HUES64 (cell line): ENCODE measurements around the gene OR4F16. TPM values are rescaled to one million over a fixed set of nuclear protein-coding genes. Genes with fewer than 3 reads are reported as not detected.
"Not testable (repeated sequence)": the region's sequence is repeated elsewhere in the genome, so short reads cannot be mapped to it uniquely, and the experiment has no call there.

Experiments used
- H3K27ac ChIP-seq: 2 replicates; pipeline ENCODE4 v1.7.0; 2013; ENCODE audit warnings: low read depth, low read length, inconsistent platforms
- H3K27me3 ChIP-seq: 2 replicates; pipeline ENCODE4 v1.6.1; 2013; ENCODE audit warnings: mild to moderate bottlenecking, low read length; ENCODE audit not compliant: insufficient read depth
- H3K36me3 ChIP-seq: 2 replicates; pipeline ENCODE4 v1.6.1; 2013; ENCODE audit warnings: mild to moderate bottlenecking, low read length; ENCODE audit not compliant: insufficient read depth
- H3K4me1 ChIP-seq: 2 replicates; pipeline ENCODE4 v1.6.1; 2013; ENCODE audit warnings: mild to moderate bottlenecking, low read length, moderate library complexity; ENCODE audit not compliant: insufficient read depth
- H3K4me3 ChIP-seq: 2 replicates; pipeline ENCODE4 v1.5.1; 2013; ENCODE audit warnings: mild to moderate bottlenecking, low read length, moderate library complexity
- H3K9ac ChIP-seq: 2 replicates; pipeline ENCODE4 v1.6.1; 2013; ENCODE audit warnings: mild to moderate bottlenecking, low read depth, low read length
- H3K9me3 ChIP-seq: 2 replicates; pipeline ENCODE4 v1.6.1; 2013; ENCODE audit warnings: low read depth, low read length; ENCODE audit not compliant: insufficient read depth
- WGBS: fragments of 150-250, 120-280 bp; methylation state at CpG from one replicate; pipeline ENCODE4 v1.1.7; 2013; ENCODE audit warnings: missing lambda C conversion rate; 5-methylcytosine and 5-hydroxymethylcytosine counted together
- polyA plus RNA-seq, 2 experiments: library from polyadenylated mRNA; stranded (reverse); fragments of 50-300 nt; gene quantifications; one replicate each; pipeline ENCODE4 v1.2.3, GENCODE V29; 2013

OR4F16 gene
- polyA plus RNA-seq (2013, experiment 1 of 2): not detected
- polyA plus RNA-seq (2013, experiment 2 of 2): not detected

- not testable (repeated sequence) for H3K9me3 ChIP-seq, H3K27ac ChIP-seq, H3K27me3 ChIP-seq
These were observed at the start of gene OR4F16 for GRCh38 chr1:686554-686953. Gene OR4F16, minus strand, starts transcription at chr1:686654. Its CDS starts 0 bp downstream, at chr1:686654.

GRCh38 chr1:733649-734048, 47.2 kb upstream of the OR4F16 start:
- not testable (repeated sequence) for H3K9ac ChIP-seq, H3K27ac ChIP-seq, H3K27me3 ChIP-seq, H3K9me3 ChIP-seq, H3K36me3 ChIP-seq, H3K4me3 ChIP-seq, H3K4me1 ChIP-seq
- WGBS: 91% methylated on average over 1 of the region's 3 CpGs

More at GRCh38 chr1:686554-686953, at the start of gene OR4F16:
- not testable (repeated sequence) for H3K36me3 ChIP-seq, H3K4me3 ChIP-seq, H3K9ac ChIP-seq, H3K4me1 ChIP-seq

DNA sequence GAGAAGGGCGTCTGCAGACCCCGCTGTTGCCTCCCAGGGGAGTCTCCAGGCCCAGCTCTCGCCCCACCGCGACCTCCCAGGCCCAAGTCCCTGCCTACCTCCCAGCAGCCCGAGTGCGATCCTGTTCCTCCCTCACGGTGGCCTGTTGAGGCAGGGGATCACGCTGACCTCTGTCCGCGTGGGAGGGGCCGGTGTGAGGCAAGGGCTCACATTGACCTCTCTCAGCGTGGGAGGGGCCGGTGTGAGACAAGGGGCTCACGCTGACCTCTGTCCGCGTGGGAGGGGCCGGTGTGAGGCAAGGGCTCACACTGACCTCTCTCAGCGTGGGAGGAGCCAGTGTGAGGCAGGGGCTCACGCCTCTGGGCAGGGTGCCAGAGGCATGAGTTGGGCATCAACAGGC, 40.6 kb upstream of the OR4F16 start:
- H3K36me3 ChIP-seq, H3K4me1 ChIP-seq, H3K27ac ChIP-seq, H3K4me3 ChIP-seq, H3K9me3 ChIP-seq, H3K9ac ChIP-seq, H3K27me3 ChIP-seq: not testable (repeated sequence)
- 93% methylated on average over 12 of the region's 20 CpGs for WGBS
